NCI-H1436 (cell line): ENCODE results near the gene TAOK1.

Source experiments
- DNase-seq: peaks from one replicate; lab custom pipeline; 2025; lab: John Stamatoyannopoulos, UW

Gene TAOK1

GRCh38 chr17:29571883-29572681, 181.9 kb downstream of the TAOK1 start:
- no peak for DNase-seq

GRCh38 chr17:29572691-29573557, 182.8 kb downstream of the TAOK1 start:
- DNase-seq = no peak

DNA sequence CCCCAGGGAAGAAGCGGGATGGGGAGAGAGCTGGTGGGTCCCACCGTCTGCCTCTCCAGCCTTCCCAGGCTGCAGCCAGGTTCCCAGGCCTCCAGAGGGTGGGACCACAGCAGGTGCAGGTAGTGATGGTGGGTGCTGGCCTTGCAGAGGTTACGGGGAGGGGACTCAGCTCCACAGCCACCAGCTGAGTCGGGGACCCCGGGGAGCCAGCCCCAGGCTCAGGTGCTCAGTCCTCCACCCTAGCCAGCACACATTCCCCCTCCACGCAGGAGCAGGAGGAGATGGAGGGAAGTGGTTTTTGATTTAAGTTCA, 183.4 kb downstream of the TAOK1 start:
- DNase-seq = no peak

DNA sequence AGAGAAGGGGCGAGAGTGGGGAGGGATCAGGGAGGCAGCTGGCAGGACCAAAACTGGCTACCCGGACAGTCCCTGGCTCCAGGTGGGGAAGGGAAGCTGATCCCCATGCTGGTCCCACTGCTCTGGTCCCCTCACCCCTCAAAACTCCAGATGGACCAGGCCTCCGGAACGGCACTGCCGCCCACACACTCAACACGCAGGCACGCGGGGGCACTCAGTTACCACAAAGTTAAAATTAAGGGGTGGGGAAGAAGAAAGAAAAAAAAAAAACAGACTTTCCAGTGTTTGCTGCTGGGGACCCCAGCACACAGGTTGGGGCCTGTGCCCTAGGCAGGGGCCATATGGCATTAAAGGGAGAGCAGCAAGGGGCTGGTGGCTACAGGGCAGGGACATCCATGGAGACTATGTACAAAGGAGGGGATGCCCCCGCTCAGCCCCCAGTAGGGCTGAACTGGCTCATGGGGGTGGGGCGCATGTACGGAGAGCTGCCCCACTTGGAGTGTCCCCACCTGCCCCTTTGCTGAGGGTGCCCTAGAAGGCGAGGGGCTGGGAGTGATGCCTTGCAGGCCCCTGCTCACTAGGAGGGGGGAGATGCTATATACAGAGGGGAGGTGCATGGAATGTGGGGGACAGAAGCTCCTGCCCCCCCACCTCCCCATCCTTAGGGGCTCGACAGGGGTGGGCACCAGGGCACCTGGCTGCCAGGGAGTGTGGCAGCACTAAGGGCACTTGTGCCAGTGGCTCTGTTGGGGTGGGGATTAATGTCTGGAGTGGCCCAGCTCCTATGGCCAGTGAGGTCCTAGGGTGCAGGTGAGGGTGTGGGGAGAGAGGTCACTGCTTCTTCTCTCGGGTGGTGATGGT, 183.9 kb downstream of the TAOK1 start:
- no peak for DNase-seq

- DNase-seq = no peak
Observed at GRCh38 chr17:29574732-29575510, 184.8 kb downstream of the TAOK1 start.

GRCh38 chr17:29575511-29576213, 185.5 kb downstream of the TAOK1 start:
- no peak for DNase-seq

- DNase-seq = no peak
Observed at GRCh38 chr17:29576214-29577000, 186.2 kb downstream of the TAOK1 start.

GRCh38 chr17:29577001-29577370, 186.8 kb downstream of the TAOK1 start:
- no peak for DNase-seq

GRCh38 chr17:29577385-29578211, 187.4 kb downstream of the TAOK1 start:
- DNase-seq = no peak

GRCh38 chr17:29578626-29579485, 188.7 kb downstream of the TAOK1 start:
- DNase-seq = no peak

GRCh38 chr17:29579866-29580771, 190.0 kb downstream of the TAOK1 start:
- peak; percentile 89 for DNase-seq

DNA sequence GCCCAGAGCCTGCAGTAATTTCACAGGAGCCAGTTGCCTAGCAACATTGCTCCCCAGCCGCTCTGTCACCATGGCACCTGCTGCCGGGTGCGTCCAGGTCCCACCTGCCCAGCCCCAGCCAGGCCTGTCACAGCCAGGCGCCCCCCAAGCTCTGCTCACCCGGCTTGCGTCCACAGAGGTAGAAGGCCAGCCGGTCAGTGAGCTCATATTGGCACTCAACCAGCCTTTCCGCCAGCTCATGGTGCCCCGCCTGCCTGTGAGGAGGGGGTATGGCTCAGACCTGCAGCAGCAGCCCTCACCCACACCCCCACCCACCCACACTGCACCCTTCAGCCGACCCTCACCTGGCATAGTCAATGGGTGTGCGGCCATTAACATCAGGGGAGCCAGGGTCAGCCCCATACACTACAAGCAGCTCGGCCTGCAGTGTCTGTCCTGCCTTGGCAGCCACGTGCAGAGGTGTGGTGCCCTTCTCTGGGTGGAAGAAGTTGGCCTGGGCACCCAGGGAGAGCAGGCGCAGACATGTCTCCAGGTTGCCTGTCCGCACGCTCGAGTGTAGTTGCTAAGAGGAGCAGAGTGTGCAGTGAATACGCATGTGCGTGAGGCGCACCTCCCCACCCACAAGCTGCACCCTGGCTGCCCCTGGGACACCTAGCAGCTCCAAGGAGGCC, 191.6 kb downstream of the TAOK1 start:
- DNase-seq = peak; percentile 57

GRCh38 chr17:29582254-29582765, 192.1 kb downstream of the TAOK1 start:
- no peak for DNase-seq

DNA sequence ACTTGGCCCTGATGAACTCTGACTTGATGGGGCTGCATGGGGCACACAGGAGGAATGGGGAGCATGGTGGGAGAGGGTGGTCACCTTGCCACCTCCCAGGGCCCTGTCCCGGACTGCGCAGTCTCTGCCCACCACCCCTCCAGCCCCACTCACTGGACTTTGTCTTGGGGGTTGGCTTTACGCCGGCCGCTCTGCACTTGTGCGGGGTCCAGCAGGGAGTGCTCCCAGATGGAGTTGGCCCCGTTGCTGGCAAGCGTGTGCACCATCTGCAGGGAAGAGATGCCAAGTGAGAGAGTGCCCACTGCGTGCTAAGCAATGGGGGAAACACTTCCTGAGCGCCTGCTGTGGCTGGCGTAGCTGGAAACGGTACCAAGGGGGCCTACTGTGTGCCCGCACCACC, 192.6 kb downstream of the TAOK1 start:
- no peak for DNase-seq

GRCh38 chr17:29583324-29584248, 193.4 kb downstream of the TAOK1 start:
- DNase-seq = no peak
